ENCODE results near the gene RBM3. TPM values are rescaled to one million over a fixed set of nuclear protein-coding genes. Genes with fewer than 3 reads are reported as not detected.

The RBM3 gene
- total RNA-seq, 2 donors from 2014 or later: 184 to 194 TPM

DNA sequence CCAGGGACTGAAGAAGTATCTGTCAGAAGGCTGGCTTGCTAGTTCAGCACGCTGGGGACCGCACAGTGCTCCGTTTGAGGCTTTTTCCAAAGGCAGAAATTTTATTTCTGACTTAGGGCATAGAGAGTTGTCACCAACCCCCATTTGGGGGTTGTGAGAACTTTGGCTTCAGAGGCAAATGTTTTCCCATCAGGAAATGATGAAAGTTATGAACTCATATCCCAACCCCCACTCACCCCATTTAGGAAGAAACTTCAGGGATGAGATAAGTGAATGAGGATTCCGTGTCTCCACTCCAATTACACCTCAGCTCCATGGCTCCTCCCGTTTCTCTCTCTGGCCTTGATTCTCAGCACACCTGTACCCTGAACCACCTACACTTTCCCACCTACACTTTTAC lies 18.7 kb downstream of the RBM3 start:
- TF ChIP-seq POLR2A (IDR thresholded peaks at IDR 0.05): peak in 2 of 3 donors; percentile 10 to 26
- TF ChIP-seq, protein P1, sequence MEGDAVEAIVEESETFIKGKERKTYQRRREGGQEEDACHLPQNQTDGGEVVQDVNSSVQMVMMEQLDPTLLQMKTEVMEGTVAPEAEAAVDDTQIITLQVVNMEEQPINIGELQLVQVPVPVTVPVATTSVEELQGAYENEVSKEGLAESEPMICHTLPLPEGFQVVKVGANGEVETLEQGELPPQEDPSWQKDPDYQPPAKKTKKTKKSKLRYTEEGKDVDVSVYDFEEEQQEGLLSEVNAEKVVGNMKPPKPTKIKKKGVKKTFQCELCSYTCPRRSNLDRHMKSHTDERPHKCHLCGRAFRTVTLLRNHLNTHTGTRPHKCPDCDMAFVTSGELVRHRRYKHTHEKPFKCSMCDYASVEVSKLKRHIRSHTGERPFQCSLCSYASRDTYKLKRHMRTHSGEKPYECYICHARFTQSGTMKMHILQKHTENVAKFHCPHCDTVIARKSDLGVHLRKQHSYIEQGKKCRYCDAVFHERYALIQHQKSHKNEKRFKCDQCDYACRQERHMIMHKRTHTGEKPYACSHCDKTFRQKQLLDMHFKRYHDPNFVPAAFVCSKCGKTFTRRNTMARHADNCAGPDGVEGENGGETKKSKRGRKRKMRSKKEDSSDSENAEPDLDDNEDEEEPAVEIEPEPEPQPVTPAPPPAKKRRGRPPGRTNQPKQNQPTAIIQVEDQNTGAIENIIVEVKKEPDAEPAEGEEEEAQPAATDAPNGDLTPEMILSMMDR (IDR thresholded peaks at IDR 0.05): no peak
- 62 to 67% methylated on average over 5 of the region's 5 CpGs for WGBS, 2 donors
- Histone ChIP-seq H3K4me3 (no peak overlapping the region), H3K9me3 (no peaks in the 10 kb centered on the region), H3K4me1 (peaks cover 27% of the 10 kb centered on the region), H3K27ac (peak overlapping the region; percentile 5 to 89 (median 85)), H3K27me3 (no peaks in the 10 kb centered on the region), H3K36me3 (replicated peaks in 1 of 2; ENCODE audit: insufficient read depth in 1 of 2, low read depth in 2 of 2) (no peaks in the 10 kb centered on the region)
- intact Hi-C loops (cut with DNase I): no loop called here
- ATAC-seq (no peak), DNase-seq (no peak)

DNA sequence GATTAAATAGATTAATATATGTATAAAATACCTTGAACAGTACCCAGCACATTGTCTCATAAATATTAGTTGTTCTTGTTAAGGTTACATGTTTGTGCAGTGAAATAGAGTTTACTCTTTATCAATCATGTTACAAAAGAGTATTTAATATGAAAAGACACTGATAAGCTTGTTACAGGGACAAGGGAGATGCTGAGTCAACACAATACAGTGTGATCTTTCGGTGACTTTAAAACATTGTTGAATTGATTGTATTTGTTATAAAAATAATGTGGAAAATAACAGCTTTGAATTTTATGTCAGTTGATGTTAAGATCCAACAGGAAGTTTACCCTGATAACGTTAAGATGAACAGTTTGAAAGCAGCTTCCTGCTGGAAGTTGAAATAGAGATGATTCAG lies 21.6 kb downstream of the RBM3 start:
- intact Hi-C loops (cut with DNase I): no loop called here
- no peak overlapping the region for H3K4me3 ChIP-seq
- TF ChIP-seq, protein P1 (IDR thresholded peaks at IDR 0.05): no peak
- TF ChIP-seq POLR2A (IDR thresholded peaks at IDR 0.05): no peak
- 8 to 16% methylated on average over 2 of the region's 2 CpGs for WGBS, 2 donors
- H3K27me3 ChIP-seq: no peaks in the 10 kb centered on the region
- DNase-seq (no peak), ATAC-seq (no peak)
- H3K36me3 ChIP-seq (replicated peaks in 1 of 2; ENCODE audit: insufficient read depth in 1 of 2, low read depth in 2 of 2): peaks cover 10 to 13% of the 10 kb centered on the region in 2 donors
- peak overlapping the region in 2 of 4 donors; percentile 97 for H3K27ac ChIP-seq
- H3K9me3 ChIP-seq: no peaks in the 10 kb centered on the region
- H3K4me1 ChIP-seq: peaks cover 33% of the 10 kb centered on the region

DNA sequence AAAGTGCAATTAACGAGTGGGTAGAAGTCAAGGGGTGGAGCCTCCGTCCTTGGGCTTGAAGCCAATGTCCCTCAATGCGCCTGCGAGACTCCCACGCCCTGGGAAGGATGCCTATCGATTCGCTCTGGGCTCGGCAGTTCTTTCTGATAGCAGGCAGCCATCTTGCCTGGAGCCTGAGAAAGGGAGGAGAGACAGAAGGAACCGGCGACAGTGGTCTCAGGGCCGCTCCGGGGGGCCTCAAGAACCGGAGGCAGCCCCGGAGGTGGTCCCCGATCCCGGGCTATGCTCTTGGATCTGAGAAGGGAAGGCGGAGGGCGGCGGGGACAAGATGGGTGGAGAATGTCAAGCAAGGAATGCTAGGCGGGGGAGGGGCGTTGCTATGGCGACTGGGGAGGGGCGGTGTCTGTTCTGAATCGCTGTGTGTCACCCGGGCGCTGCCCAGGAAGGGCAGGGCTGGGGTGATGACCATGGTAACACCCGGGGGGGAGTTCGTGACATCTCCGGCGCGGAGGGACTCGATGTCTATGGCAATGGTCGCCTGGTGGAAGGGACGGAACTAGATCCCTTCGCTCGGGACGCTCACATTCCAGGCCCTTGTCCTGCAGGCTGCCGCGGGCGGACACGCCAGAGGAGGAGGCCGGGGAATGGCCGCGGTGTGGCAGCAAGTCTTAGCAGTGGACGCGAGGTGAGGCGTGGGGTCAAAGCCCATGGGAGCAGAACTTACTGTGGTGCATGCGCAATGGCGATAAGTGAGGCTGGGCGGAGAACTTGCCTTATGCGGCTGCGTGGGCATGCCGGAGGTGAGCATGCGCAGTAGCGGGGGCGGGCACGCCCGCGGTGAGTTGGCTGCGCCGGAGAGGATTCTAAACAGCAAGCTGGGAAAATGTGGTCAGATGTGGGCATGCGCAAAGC lies 23.3 kb downstream of the RBM3 start, which contains the start of gene WDR13:
WDR13 (plus strand) TSS at position 140 of the 912 bp plus-strand sequence; CDS start at position 645, 505 bp downstream.
- ATAC-seq (peak; percentile 86), DNase-seq (peak; percentile 92 to 97 (median 95))
- TF ChIP-seq, protein P1 (IDR thresholded peaks at IDR 0.05): no peak
- peak; percentile 46 to 77 (median 69) for TF ChIP-seq POLR2A (IDR thresholded peaks at IDR 0.05)
- H3K36me3 ChIP-seq (replicated peaks in 1 of 2; ENCODE audit: insufficient read depth in 1 of 2, low read depth in 2 of 2): peaks cover 10 to 13% of the 10 kb centered on the region in 2 donors
- no peaks in the 10 kb centered on the region for H3K9me3 ChIP-seq
- H3K4me1 ChIP-seq: peaks cover 25% of the 10 kb centered on the region
- intact Hi-C loops (cut with DNase I): no loop called here
- peak within 1 kb of the TSS; percentile 15 to 37 for H3K4me3 ChIP-seq
- peak within 1 kb of the TSS; percentile 76 to 97 (median 94) for H3K27ac ChIP-seq
- 0 to 1% methylated on average over 17 to 54 of the region's 62 CpGs for WGBS, 2 donors
- H3K27me3 ChIP-seq: no peaks in the 10 kb centered on the region

DNA sequence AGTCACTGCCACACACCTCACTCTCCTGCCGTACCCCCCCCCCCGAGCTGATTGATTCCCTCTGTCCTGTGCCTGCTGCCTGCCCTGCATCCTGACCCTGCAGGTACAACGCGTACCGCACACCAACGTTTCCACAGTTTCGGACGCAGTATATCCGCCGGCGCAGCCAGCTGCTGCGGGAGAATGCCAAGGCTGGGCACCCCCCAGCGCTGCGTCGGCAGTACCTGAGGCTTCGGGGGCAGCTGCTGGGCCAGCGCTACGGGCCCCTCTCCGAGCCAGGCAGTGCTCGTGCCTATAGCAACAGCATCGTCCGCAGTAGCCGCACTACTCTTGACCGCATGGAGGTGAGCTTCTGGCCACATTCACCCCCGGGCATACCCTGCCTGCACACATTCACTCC lies 24.3 kb downstream of the RBM3 start:
- no peak for TF ChIP-seq POLR2A (IDR thresholded peaks at IDR 0.05)
- TF ChIP-seq, protein P1 (IDR thresholded peaks at IDR 0.05): no peak
- Histone ChIP-seq H3K36me3 (replicated peaks in 1 of 2; ENCODE audit: insufficient read depth in 1 of 2, low read depth in 2 of 2) (peaks cover 10 to 13% of the 10 kb centered on the region in 2 donors), H3K27ac (peak overlapping the region in 1 of 4 donors; percentile 76), H3K9me3 (no peaks in the 10 kb centered on the region), H3K4me1 (peaks cover 25% of the 10 kb centered on the region), H3K4me3 (no peak overlapping the region), H3K27me3 (no peaks in the 10 kb centered on the region)
- 30 to 88% methylated on average over 2 to 19 of the region's 25 CpGs for WGBS, 2 donors
- DNase-seq (no peak), ATAC-seq (no peak)
- intact Hi-C loops (cut with DNase I): no loop called here

Data from body of pancreas (tissue), 4 donors.